CD4-positive, alpha-beta T cell (primary cell): ENCODE measurements around the gene LDLRAP1. TPM values are rescaled to one million over a fixed set of nuclear protein-coding genes. Genes with fewer than 3 reads are reported as not detected.

Source experiments
- ATAC-seq: fragments of 200-7000 bp; cut with Tn5 transposase; one replicate; pipeline ENCODE4 v1.10.0; 2022; ENCODE audit warnings: mild to moderate bottlenecking; ENCODE audit not compliant: poor library complexity
- CTCF ChIA-PET: fragments of 350-600 bp; sonication (Branson Sonifier 250); formaldehyde crosslinking; loops from one replicate; lab custom pipeline; 2021; ENCODE audit warnings: antibody characterized with exemption, inconsistent platforms; lab: Charles Lee
- POLR2A ChIA-PET: fragments of 350-600 bp; sonication (Branson Sonifier 250); formaldehyde crosslinking; loops from one replicate; lab custom pipeline; 2021; ENCODE audit warnings: antibody characterized with exemption, inconsistent platforms; lab: Charles Lee
- DNase-seq, 14 experiments: peaks; one replicate each; pipeline ENCODE4 v3.0.0-alpha.2; 2013 to 2020; ENCODE audit warnings: mixed read lengths in 2 of 14
- H3K27ac ChIP-seq, 2 donors: one replicate each; pipeline versions ENCODE4 v1.5.1 to v1.7.0; 2013; ENCODE audit warnings: low read length in 2 of 2, low read depth in 1 of 2, mild to moderate bottlenecking in 1 of 2
- H3K27me3 ChIP-seq, 2 experiments: 1 replicate in 1 of 2; 2 replicates in 1 of 2; pipeline versions ENCODE4 v1.6.1 to v1.7.0; 2013; ENCODE audit warnings: low read length in 2 of 2, control low read depth in 1 of 2, mild to moderate bottlenecking in 1 of 2, moderate library complexity in 1 of 2; ENCODE audit not compliant: insufficient read depth in 2 of 2, control insufficient read depth in 1 of 2
- H3K36me3 ChIP-seq: one replicate; pipeline ENCODE4 v1.6.1; 2013; ENCODE audit warnings: low read length, control low read depth; ENCODE audit not compliant: insufficient read depth
- H3K4me1 ChIP-seq: one replicate; pipeline ENCODE4 v1.6.1; 2013; ENCODE audit warnings: low read length, control low read depth; ENCODE audit not compliant: insufficient read depth
- H3K4me3 ChIP-seq: one replicate; pipeline ENCODE4 v1.5.1; 2013; ENCODE audit warnings: mild to moderate bottlenecking, low read length, moderate library complexity
- H3K9me3 ChIP-seq, 2 experiments: 1 replicate in 1 of 2; 2 replicates in 1 of 2; pipeline versions ENCODE4 v1.6.1 to v1.7.0; 2013; ENCODE audit warnings: low read length in 2 of 2, mild to moderate bottlenecking in 2 of 2, control low read depth in 1 of 2, moderate library complexity in 1 of 2; ENCODE audit not compliant: control insufficient read depth in 1 of 2, insufficient read depth in 1 of 2
- H3K27ac Mint-ChIP-seq: one replicate; pipeline ENCODE4 v1.8.0; 2020; ENCODE audit warnings: mixed read lengths
- H3K27me3 Mint-ChIP-seq: one replicate; pipeline ENCODE4 v1.8.0; 2021; ENCODE audit warnings: mixed read lengths
- H3K36me3 Mint-ChIP-seq: one replicate; pipeline ENCODE4 v1.8.0; 2021; ENCODE audit warnings: low read depth, mixed read lengths
- H3K4me1 Mint-ChIP-seq: one replicate; pipeline ENCODE4 v1.8.0; 2021; ENCODE audit warnings: low read depth, mixed read lengths
- H3K4me3 Mint-ChIP-seq: one replicate; pipeline ENCODE4 v1.8.0; 2020; ENCODE audit warnings: mild to moderate bottlenecking, mixed read lengths
- H3K9me3 Mint-ChIP-seq: one replicate; pipeline ENCODE4 v1.8.0; 2020; ENCODE audit warnings: mixed read lengths
- intact Hi-C, 2 experiments: fragments of 100-400 bp; cut with DNase I in 1 of 2; cut with micrococcal nuclease in 1 of 2; formaldehyde crosslinking; loops; one replicate each; pipeline versions ENCODE4 v1.15.1 to v1.9.0; 2023 to 2025; cut with DNase I, micrococcal nuclease
- total RNA-seq, 174 experiments: library from RNA in 2 of 174; stranded (reverse) in 2 of 174; gene quantifications; one replicate each; pipeline ENCODE4 v1.2.3 and lab custom pipeline; 2021 to 2026
- TF ChIP-seq, protein P1 (sequence below): fragments of 200-600 bp; IDR thresholded peaks from one replicate; pipeline ENCODE4 v1.8.0; 2022; ENCODE audit warnings: antibody characterized with exemption, mild to moderate bottlenecking

LDLRAP1 gene
- total RNA-seq, 2 experiments from 2014 or later, result 70.5 to 73.5 TPM

DNA sequence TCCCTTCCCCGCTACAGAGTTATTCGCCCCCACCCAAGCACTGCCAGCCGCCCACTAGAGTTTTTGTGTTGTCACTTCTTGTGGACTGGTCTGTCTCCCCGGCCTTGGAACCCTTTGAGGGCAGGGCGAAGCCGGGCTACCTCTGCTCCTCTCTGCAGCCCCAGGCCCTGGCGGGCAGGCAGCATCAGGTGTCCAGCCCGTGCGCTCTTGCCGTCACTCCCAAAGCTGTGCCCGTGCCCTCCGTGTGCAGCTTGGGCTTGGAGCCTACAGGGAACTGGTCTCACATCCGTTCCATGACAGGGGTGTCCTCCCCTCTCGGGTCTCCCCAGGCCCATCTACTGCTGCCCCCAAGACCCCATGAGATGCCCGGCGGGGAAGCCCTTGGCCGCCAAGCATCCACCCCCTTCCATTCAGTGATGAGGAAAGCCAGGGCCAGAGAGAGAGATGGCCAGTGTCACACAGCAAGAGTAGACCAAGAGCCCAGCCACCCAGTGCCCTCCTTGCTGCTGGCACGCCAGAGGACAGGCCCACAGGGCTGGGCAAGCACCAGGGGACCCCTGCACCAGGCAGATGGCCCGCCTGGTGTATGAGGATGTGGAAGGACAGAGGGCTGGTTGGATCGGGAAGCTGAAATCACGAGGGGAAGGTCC is 15.3 kb upstream of the LDLRAP1 start:
- ATAC-seq (no peak), DNase-seq (no peak)
- Mint-ChIP-seq H3K27me3 (no peaks in the 10 kb centered on the region), H3K4me3 (no peak overlapping the region), H3K27ac (no peak overlapping the region), H3K4me1 (no peaks in the 10 kb centered on the region), H3K9me3 (no peaks in the 10 kb centered on the region), H3K36me3 (no peaks in the 10 kb centered on the region)
- no peaks in the 10 kb centered on the region for H3K27me3 ChIP-seq
- intact Hi-C loops, result no loop called here
- H3K4me1 ChIP-seq, result no peaks in the 10 kb centered on the region
- no peaks in the 10 kb centered on the region for H3K9me3 ChIP-seq
- TF ChIP-seq, protein P1, sequence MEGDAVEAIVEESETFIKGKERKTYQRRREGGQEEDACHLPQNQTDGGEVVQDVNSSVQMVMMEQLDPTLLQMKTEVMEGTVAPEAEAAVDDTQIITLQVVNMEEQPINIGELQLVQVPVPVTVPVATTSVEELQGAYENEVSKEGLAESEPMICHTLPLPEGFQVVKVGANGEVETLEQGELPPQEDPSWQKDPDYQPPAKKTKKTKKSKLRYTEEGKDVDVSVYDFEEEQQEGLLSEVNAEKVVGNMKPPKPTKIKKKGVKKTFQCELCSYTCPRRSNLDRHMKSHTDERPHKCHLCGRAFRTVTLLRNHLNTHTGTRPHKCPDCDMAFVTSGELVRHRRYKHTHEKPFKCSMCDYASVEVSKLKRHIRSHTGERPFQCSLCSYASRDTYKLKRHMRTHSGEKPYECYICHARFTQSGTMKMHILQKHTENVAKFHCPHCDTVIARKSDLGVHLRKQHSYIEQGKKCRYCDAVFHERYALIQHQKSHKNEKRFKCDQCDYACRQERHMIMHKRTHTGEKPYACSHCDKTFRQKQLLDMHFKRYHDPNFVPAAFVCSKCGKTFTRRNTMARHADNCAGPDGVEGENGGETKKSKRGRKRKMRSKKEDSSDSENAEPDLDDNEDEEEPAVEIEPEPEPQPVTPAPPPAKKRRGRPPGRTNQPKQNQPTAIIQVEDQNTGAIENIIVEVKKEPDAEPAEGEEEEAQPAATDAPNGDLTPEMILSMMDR, result no peak
- H3K27ac ChIP-seq, result no peak overlapping the region
- ChIA-PET POLR2A (no interaction called here), CTCF (interaction anchor here (0.8 kb wide), 1 partner anchor 8 kb away, joined by 4 read pairs; no protein-coding TSS in a partner anchor)
- H3K4me3 ChIP-seq, result no peak overlapping the region
- H3K36me3 ChIP-seq, result no peaks in the 10 kb centered on the region

DNA sequence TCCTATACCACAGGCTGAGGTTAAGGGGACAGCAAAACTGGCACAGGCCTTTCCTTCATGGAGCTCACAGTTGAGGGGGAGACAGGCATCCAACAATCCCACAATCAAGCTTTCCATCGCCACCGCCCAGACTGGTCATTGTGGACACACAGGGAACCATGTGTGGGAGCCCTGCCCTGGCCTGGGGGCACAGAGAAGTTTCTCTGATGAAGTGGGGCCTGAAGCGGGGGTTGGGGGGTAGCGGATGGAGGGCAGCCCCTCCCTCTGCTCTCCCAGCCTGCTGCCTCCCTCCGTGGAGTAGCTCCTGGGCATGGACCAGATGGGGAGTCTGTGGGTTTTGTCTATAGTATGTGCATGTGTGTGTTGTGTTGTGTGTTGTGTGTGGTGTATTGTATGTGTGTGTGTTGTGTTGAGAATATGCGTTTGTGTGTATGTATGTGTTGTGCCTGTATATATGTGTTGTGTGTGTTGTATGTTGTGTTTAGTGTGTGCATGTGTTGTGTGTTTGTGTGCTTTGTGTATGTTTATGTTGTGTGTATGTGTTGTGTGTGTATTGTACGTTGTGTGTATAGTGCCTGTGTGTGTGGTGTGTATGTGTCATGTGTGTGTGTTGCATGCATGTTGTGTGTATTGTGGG is 14.4 kb upstream of the LDLRAP1 start:
- Histone ChIP-seq H3K9me3 (no peaks in the 10 kb centered on the region), H3K4me1 (no peaks in the 10 kb centered on the region), H3K27ac (no peak overlapping the region), H3K4me3 (no peak overlapping the region), H3K36me3 (no peaks in the 10 kb centered on the region), H3K27me3 (no peaks in the 10 kb centered on the region)
- Mint-ChIP-seq H3K4me3 (no peak overlapping the region), H3K27ac (no peak overlapping the region), H3K36me3 (no peaks in the 10 kb centered on the region), H3K27me3 (no peaks in the 10 kb centered on the region), H3K9me3 (no peaks in the 10 kb centered on the region), H3K4me1 (no peaks in the 10 kb centered on the region)
- ATAC-seq, result no peak
- POLR2A ChIA-PET, result no interaction called here
- CTCF ChIA-PET, result interaction anchor here (0.8 kb wide), 1 partner anchor 8 kb away, joined by 4 read pairs; no protein-coding TSS in a partner anchor
- intact Hi-C loops, result no loop called here
- TF ChIP-seq, protein P1, result no peak
- no peak for DNase-seq

DNA sequence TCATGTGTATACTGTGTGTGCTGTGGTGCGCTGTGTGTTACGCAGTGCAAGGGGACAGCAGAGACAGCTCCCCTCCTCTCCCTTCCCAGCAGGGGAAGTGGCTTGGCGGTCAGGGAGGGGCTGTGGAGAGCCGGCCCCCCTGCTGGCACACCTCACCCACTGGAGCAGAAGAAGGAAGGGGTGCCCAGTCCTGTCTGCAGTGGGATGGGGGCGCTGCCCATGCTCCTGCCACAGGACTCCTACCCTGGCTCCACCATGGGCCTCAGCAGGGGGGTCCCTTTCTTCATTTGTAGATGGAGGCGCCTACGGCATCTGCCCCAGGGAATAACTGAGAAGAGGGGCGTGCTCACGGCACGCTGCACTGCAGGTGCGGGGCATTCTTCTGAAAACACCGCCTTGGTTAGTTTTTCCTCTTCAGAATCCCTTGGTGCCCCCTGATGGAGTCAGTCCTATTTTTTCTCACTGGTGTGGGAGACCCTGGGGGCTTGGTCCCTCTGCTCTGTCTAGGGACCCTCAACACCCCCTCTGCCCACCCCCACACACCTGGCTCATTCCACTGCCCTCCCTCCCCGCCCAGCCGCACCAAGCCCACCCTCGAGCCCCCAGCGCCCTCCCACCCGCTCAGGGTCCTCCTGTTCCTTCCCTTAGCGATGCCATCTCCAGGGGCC is 13.8 kb upstream of the LDLRAP1 start:
- H3K36me3 Mint-ChIP-seq, result no peaks in the 10 kb centered on the region
- Histone ChIP-seq H3K27ac (no peak overlapping the region), H3K4me3 (no peak overlapping the region), H3K27me3 (no peaks in the 10 kb centered on the region), H3K36me3 (no peaks in the 10 kb centered on the region), H3K9me3 (no peaks in the 10 kb centered on the region), H3K4me1 (no peaks in the 10 kb centered on the region)
- intact Hi-C loops, result no loop called here
- no peaks in the 10 kb centered on the region for H3K4me1 Mint-ChIP-seq
- ATAC-seq (no peak), DNase-seq (no peak)
- H3K9me3 Mint-ChIP-seq, result no peaks in the 10 kb centered on the region
- no peaks in the 10 kb centered on the region for H3K27me3 Mint-ChIP-seq
- ChIA-PET POLR2A (no interaction called here), CTCF (no interaction called here)
- H3K4me3 Mint-ChIP-seq, result no peak overlapping the region
- TF ChIP-seq, protein P1, result no peak
- no peak overlapping the region for H3K27ac Mint-ChIP-seq
